NOMO-1 treated with dmso at 0.1 percent for 144 hours (cell line): Measurements from ENCODE around the gene OSBP2.

Experiments
- DNase-seq: peaks from one replicate; lab custom pipeline; 2025; ENCODE audit not compliant: unreplicated experiment; lab: John Stamatoyannopoulos, UW

OSBP2 gene

DNA sequence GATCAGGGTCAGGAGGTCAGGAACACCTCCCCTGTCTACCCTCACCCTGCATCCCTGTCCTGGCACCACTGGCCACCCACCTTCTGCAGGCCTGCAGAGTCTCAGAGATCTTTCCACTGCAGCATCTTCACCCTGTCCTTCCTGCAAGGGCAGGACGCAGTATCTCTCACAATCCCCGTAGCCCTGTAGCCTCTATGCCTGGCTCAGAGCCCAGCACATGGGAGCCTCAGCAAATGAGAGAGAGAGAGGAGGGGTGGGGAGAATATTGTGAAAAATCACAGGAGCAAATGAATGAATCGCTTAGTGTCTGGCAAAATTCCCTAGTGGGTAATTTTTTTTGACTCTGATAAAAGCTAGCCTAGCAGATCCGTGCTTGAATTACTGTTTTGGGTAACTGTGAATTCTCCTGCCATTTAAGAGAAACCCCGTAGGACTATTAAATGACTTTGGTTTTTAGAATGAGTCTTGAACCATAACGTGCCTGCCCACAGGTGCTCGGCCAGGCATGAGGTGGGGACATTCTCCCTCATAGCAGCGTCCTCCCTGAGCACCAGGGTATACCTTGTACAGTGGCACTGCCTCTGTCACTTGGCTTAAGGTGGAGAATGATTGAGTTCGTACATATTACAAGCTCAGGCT lies 182.4 kb downstream of the OSBP2 start:
- no peak for DNase-seq

DNA sequence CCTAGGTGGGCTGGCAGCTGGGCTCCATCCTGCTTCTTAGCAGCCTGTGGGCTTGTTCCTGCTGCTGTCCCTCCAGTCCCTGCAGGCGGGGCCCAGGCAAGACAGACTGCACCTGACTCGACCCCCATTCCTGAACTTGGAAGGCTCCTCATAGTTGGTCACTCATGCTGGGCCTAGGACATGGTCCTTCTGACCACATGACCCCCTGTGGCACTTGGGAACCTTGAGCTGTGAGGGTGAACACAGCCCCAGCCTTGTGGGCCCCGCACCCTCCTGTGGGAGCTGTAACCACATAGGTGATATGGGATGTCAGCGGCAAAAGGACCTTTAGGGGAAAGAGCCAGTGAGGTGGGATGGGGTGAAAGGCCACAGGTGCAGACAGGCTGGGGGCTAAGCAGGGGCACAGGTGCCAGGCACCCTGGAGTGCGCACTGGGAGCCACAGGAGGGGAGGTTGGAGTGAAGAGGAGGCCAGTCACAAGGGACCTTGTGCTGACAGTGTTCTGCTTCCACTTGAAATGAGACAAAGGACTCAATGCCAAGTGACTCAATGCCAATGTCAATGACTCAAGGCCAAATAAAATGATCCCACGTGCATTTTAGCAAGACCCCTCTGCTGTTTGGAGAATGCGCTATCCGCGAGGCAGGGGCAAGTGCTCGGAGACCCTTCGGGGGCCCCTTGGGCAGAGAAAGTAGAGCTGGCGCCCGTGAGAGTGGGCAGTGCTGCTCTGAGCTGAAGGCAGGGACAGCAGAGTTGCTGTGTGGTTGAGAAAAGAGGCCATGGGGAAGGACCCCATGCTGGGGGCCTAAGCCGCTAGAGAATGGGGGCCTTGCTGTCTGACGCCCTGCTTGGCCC lies 183.2 kb downstream of the OSBP2 start:
- DNase-seq = no peak

- no peak for DNase-seq
Measured at GRCh38 chr22:30878516-30879414, 184.1 kb downstream of the OSBP2 start.

DNA sequence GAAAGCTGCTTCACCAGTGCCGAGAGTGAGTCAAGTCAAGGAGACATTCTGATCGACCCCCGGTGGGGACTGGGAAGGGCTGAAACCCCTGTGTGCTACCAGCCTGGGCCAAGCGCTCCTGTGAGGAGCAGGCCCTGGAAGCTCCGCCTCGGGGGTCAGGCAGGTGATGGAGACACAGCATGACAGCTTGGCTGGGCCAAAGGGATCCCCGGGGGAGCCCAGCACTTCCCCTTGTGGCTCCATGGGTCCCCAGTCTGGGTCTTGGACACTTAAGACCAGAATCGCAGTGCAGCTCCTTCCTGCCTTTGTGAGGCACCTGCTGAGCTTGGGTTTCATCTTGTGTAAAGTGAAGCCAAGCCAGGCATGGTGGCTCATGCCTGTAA lies 184.7 kb downstream of the OSBP2 start:
- no peak for DNase-seq

DNA sequence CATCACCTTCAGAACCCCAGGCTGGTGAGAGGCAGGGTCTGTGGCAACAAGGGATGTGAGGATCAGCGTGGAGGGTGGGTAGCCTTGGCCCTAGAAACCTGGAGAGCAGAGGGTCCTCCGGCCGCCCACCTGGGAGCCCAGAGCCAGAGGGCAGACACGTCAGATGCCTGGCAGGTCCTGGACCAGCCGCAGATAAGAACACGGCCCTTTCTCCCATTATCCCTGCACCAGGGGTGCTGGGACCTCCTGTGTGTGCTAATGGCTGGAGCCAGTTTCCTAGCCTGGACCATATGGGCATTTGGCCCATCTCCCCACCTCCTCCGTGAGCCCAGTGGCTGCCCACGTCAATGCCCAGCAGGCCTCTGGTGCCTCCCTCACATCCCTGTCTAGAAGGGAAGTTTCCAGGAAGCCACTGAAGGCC lies 185.5 kb downstream of the OSBP2 start:
- no peak for DNase-seq

- no peak for DNase-seq
Measured at GRCh38 chr22:30880847-30881246, 186.2 kb downstream of the OSBP2 start.

DNA sequence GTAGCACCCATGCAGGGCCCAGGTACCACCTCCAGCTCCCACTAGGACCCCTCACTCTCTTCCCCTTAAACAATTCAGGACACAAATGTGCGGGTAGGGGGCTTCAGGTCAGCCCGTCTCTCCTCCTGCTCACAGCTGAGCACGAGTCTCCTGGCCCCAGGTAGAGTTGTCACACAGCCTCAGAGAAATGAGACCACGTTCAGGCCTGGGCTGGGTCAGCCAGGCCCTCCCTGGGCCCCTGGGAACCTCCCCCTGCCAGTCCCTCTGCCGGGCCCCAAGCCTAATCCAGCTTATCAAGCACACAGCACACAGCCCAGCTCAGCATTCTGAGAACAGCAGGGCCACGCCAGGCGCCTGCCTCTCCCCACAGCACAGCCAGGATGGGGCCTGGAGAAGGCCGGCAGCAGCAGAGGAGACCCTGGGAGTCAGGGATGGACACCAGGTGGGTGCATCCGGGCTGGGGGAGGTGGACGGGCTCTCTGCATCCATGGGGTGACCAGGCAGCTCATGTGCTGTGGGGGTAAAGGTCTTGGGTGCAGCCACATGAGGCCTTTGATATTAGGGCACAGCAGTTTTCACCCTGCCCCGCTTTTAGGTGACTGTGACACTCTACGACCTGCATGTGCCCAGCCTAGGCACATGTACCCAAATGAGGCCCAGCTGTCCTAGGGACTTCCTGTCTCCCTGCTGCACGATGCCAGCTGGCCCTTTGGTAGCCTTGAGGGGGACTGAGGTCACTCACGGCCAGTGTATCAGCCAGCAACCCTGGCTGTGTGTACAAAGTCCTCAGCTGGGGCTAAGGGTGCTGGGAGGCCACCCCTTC lies 186.9 kb downstream of the OSBP2 start:
- DNase-seq = no peak

- no peak for DNase-seq
Measured at GRCh38 chr22:30882184-30882717, 187.6 kb downstream of the OSBP2 start.

- DNase-seq = no peak
Measured at GRCh38 chr22:30882974-30883533, 188.4 kb downstream of the OSBP2 start.

DNA sequence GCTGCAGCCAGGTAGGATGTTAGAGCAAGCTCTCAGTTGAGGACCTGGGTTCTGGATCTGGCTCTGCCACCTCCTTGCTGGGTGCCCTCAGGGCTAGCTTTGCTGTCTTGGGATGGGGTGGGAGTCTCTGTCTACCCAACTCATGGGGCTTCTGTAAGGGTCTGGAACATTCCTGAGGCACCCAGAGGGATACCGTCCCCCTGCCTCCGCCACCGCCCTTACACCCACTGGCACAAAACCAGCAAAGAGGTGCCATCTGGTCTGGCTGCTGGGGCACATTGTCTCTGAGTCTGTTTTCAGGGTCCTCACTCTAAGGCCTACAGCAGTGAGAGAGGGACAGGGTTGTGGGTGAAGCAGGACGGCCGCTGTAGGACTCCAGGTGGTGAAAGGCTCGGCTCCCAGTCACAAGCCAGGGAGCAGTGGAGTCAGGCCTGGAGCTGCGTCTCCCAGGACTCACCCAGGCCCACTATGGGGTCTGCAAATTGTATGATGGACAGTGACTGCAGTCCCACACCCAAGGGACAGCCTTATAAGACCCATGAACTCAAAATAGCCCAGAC lies 189.0 kb downstream of the OSBP2 start:
- DNase-seq = no peak

DNA sequence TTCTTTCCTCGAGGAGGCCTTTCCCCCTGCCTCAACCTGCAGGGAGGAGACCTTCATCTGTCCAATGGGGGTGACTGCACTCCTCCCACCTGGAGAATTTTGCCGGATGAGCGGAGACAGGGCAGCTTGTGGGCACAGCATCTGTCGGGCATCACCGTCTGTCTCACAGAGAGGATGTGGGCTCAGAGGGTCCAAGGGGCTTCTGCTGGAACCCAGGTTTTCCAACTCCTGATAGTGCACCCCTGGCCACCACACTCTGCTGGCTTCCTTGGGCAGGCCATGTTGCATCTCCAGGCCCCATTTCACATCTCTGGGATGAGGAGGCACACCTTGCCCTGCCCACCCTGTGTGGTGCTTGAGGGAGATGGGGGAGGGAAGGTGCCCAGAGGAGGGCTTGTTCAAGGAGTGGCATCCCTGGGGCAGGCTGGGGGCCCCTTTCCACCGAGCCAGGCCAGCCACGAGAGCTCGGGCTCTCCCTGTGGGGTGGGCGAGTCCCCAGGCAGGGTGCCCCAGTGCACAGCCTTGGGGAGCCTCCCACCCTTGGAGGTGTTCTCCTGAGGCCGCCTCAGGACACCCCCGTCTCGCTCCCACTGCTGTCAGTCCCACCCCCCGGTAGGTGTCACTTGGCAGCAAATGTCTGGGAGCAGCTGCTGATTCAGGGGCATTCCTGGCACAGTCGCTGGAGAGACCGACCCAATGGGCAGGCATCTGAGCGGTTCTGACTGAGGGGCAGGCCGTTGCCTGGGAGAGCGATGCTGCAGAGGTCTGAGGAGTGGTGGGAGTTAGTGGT lies 189.7 kb downstream of the OSBP2 start:
- no peak for DNase-seq

GRCh38 chr22:30885001-30885366 lies 190.3 kb downstream of the OSBP2 start:
- no peak for DNase-seq

DNA sequence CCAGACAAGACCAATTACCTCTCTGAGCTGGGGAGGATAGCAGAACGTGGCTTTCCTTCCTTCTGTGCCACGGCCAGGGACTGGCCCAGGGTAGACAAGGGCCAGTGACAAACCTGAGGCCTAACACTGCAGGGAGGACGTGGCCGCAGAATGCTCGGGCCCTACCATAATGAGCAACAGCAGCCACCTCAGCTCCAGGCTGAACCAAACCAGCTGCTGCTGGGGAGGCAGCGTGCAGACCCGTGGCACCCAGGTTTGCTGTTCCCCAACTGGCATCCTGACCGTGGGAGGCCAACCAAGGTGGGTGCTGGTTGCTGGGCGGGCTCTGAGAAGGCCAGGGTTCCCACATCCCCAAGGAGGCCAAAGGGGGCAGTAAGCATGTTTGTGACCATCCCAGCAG lies 190.9 kb downstream of the OSBP2 start:
- no peak for DNase-seq

DNA sequence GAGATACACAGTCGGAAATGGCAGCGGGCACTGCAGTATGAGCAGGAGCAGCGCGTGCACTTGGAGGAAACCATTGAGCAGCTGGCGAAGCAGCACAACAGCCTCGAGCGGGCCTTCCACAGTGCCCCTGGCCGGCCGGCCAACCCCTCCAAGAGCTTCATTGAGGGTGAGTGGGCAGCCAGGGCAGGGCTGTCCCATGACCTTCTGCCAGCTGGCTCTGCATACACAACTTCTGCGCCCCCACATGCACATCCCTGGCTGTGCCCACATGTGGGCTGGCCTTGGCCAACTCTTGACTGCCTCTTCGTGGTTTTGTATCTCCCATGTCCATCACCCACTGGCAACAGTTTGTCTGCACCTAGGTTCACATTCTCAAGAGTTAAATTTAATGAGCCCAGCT lies 192.8 kb downstream of the OSBP2 start:
- no peak for DNase-seq

DNA sequence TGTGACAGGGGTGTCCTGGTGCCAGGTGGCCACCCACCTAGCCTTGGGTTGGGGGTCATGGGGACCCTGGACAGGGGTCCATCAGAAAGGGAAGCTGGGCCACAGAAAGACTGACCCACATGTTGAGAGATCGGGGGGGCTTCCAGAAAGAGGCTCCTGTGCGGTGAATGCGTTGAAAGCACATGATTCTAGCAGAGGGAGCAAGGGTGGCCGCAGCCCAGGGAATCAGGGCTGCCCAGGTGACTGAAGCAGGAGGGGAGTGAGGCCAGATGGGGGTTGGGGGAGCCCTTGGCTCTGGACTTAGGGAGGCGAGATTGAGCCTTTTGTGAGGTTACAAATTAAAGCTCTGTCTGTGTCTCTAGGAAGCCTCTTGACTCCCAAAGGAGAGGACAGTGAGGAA lies 193.2 kb downstream of the OSBP2 start:
- DNase-seq = no peak

DNA sequence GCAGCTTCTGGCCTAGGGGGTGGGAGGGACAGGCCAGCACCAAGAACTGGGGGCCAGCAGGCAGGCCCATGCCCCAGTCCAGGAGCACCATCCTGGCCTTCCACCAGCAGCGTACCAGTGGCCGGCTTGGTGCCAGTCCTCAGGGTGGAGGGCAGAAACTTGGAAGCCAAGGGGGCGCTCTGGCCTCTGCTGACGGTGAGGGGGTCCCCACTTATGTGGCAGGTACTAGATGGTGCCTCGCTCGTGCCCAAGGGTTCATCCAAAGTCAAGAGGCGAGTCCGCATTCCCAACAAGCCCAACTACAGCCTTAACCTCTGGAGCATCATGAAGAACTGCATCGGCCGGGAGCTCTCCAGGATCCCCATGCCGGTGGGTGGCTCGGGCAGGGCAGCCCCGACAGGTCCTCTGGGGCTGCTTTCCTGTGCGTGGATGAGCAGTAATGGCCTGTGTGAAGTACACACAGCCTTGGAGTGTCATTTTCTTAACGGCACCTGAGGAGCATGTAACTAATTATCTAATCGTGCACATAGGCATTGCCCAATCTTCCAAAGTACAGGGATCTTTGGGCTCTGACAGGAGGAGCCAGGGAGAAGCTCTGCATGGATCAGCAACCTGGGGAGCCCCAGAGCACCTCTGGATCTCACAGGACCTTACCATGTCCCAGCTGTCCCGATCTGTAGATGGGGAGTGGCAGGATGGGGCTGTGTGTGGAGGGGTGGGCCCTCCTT lies 194.8 kb downstream of the OSBP2 start:
- no peak for DNase-seq

- DNase-seq = no peak
Measured at GRCh38 chr22:30889996-30890480, 195.4 kb downstream of the OSBP2 start.

GRCh38 chr22:30890686-30891442 lies 196.2 kb downstream of the OSBP2 start:
- DNase-seq = no peak
